Measurements from ENCODE around the gene TTLL12.

The TTLL12 gene

DNA sequence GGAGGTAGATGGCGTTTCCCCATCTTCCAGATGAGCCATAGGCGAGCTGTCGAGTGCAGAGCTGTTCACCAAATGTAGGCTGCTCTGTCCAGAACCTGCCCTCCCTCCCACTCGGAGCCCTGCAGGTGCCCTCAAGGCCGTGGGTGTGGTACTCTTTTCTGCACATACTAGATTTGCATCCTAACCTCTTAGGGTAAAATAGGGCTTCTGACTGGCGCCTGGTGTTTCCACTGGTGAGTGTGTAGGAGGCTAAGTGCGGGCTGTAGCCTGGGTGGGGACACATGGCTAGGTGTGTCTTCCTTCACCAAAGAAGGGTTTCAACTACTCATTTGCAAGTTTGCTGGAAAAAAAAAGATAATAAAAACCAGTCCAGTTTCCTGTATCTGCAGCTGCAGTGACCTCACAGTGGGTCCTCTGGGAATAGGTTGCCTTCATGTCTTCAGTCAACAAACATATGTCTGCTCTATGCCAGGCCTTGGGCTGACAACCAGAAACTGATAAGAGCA lies 67.9 kb downstream of the TTLL12 start:
- no peak for DNase-seq

DNA sequence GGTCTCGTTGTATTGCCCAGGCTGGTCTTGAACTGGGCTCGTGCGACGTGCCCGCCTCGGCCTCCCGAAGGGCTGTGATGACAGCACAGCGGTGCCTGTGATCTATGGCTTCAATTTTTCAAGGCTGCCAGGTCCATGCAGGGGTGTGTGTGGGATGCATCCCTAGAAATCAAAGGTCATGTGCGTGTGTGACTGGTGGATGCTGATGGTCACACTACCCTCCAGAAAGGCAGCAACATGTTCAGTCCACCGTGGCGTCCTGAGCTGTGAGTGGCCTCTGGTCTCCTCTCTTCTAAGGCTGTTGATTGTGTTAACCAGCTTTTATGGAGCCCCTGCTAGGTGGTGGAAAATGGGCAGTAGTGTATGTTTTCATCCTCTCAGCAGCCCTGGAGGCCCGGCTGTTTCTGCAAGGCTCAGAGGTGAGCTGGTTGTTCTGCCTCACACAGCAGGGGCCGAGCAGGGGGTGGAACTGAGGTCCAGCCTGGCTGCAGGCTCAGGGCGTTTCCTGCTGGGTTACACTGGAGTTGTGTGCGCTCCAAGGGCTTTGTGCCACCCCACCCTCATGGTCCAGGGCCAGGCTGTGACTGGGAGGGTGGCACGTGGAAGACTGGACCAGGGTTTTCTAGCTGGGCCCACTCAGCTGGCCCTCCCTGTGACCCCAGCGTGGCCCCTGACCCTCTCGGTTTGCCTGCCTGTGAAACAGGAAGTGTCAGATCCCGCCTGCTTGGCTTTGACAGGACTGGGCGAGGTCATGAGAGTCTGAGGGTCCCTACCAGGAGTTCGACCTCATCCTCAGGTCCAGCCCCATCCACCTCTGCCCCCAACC lies 68.7 kb downstream of the TTLL12 start:
- no peak for DNase-seq

DNA sequence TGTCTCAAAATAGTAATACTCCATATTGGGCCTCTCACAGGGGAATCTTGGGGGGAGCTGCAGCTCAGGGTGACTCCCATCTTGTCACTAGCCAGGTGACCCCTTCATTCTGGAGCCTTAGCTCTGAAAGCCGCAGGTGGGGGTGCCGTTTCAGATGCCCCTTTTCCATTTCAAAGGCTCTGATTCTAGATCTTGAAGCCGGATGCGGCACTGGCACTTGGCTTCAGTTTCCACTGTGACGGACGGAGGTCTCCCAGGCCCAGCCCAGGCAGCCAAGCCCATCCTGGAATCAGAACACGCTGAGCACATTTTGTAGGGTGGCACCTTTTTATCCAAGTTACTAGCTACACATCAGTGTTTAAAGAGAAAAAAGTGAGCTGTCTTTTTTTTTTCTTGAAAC lies 70.0 kb downstream of the TTLL12 start:
- DNase-seq, result no peak
